GM19467 (cell line): ENCODE measurements around the gene VEPH1.

Experiments used
- ATAC-seq: cut with Tn5 transposase; IDR thresholded peaks from one replicate; pipeline ENCODE4 v1.9.1; 2021; ENCODE audit warnings: mild to moderate bottlenecking, moderate library complexity; ENCODE audit not compliant: unreplicated experiment

The VEPH1 gene

GRCh38 chr3:157393113-157393512, 110.1 kb downstream of the VEPH1 start:
- no peak for ATAC-seq

GRCh38 chr3:157392104-157392503, 111.1 kb downstream of the VEPH1 start:
- no peak for ATAC-seq

DNA sequence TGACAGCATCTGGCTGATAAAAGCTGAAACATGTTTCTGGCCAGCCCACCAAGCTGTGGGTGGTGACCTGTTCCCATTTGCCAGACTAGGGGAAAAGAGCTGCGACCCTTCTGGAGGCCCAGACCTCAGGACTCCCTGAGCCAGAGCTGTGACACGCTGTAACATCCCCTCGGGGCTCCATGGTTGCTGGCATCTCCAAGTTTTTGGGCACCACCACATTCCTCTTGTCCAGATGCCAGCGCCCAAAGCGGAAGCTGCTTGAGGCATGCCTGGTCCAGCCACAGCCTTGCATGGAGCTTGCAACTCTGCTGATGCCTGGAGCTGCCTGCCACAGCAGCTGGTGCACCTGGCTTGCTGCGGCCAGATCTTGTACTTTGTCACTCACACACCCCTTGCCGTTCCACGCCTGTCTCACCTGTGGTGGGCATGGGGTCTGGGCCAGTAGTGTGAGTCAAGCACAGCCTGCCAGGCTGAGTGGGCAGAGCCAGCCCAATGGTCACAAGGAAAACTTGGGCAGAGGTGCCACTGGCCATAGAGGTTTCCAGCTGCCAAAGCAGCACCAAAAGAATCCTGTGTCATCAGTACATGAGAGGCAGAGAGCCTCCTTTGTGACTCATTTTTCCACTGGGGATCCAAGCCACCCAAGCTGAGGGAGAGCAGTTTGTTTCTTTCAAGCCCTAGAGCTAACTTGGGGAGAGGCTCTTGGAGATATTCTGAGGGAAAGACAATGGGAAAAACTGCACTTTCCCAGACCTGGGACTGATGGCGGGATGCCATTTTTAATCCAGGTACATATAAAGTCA, 112.3 kb downstream of the VEPH1 start:
- no peak for ATAC-seq

GRCh38 chr3:157388976-157389375, 114.2 kb downstream of the VEPH1 start:
- no peak for ATAC-seq

DNA sequence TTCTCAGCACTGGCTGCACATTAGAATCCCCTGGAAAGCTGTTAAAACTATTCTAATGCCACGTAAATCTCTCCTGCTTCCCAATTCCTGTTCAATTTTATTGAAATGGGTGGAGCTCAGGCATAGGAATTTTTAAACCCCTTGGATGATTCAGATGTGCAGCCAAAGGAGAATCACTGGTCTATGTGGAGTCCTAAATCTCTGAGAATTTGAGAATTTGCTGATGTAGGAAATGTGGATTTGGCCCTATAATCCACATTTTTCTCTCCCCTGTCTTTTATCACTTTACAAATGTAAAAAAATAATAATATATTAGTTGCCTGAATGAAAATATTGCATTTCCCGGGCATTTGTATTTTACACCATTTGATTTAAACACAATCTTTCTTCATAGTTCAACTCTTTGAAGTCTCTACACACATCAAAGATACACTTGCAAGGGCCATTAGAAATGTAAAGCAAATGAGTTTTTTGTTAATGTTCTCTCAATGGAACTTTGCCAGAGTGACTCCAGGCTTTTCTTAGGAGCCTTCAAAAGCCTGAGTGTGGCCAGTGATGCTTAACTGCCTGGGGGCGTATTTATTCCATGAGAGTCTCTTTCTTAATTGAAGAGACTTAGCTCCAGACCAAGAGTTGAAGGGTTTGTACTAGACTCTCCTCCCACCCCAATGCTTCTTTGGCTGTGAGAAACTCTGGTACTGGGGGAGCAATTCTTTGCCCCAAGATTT, 115.3 kb downstream of the VEPH1 start:
- no peak for ATAC-seq

DNA sequence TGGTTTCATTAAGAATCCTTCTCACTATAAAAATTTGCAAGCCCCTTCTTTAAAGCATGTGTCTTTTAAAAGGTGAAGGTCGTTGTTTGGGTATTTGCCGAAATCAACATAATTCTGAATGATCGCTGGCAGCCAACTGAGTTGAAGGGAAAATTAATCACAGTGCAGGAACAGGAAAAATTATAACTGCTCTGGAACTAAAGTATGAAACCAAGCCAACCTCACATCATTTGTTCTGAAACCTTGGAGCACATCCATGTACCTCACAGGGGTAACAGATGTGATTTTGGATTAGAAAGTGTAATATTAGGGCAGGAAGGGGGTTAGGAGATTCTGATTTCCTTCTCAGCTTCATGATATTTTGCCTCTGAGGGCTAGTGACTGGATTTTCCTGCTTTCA, 118.7 kb downstream of the VEPH1 start:
- no peak for ATAC-seq

DNA sequence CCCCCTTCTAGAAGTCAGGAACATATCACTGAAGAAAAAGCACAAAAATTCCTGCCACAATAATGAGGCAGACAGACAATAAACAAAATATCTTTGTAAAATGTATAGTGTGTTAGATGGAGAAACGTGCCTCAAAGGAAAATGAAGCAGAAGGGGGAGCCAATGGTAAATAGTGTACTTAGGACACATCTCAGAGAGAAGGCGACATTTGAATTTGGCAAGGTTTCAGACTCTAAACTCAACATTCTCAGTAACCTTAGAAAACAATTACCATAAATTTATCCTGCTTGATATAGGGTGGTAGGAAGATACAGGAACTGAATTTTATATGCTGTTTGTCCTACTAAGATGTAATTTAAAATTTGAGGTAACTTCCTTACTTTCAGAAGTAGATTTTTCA, 119.2 kb downstream of the VEPH1 start:
- ATAC-seq: no peak

DNA sequence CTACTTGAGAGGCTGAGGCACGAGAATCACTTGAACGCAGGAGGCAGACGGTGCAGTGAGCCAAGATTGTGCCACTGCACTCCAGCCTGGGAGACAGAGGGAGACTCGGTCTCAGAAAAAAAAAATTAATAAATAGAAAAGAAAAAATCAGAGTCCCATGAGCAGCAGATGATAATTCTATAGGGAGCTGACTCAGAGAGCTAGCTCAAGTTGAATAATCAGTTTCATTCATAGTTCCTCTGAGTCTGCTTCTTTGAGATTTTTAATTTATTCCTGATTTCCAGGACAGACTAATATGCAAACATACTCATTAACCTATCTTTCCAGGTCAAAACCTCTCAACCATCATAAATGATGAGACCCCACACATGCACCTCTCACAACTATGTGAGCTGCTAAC, 121.6 kb downstream of the VEPH1 start:
- no peak for ATAC-seq

DNA sequence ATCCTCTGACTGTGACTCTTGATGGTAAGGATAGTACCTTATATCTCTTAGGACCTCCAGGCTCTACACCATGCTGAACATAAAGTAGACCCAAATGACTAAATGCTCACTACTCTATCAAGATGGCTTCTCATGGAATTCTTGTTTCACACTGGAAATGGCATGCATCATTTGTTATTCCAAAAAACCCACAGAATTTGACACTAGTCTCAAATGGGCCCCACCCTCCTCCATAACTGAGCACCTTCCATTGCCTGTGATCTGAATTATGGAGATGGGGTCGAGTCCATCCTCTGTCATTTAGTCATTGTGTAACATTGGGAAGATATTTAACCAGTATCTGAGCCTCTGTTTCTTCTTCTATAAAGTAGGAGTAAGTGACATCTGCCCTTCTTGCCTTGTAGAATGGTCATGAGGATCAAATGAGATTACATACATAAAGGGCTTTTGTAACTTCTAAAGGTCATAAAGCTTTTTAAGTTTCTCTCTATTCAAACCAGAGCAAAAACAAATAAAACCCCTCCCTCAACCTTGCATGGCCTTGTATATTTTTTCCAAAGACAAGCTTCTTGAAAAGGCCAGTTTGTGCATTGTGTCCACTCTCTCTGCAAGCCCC, 123.6 kb downstream of the VEPH1 start:
- ATAC-seq: no peak

DNA sequence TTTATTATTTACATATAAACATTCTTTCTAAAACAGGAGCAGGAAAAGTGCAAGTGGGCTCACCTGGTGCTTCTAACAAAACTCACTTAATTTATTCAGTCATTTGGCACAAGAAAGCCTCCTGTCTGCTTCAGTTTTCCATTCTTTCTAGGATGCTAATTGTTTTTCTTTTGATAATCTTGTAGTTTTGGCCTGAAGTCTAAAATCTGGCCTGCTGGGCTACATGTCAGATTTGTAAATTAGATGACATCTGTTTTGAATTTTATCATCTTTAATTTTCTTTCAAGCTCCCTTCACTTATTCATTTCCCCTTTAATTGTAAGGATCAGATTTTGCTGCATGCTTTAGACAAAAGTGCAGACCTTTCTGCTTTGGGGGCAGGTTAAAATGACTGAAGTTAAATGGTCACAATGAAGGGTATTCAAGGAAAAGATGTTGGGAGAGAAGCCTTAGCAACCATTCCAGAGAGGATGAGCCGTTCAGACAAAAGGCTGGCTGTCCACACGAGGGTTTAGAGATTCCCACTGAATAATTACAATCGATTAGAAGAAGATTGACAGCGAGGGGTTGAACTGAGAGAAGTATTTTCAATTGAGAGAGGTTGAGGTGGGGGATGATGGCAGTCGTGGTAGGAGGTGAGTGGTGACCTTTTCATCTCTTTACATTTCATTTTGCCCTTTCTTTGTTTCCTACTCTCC, 126.5 kb downstream of the VEPH1 start:
- no peak for ATAC-seq

GRCh38 chr3:157375342-157375986, 127.8 kb downstream of the VEPH1 start:
- ATAC-seq: no peak

DNA sequence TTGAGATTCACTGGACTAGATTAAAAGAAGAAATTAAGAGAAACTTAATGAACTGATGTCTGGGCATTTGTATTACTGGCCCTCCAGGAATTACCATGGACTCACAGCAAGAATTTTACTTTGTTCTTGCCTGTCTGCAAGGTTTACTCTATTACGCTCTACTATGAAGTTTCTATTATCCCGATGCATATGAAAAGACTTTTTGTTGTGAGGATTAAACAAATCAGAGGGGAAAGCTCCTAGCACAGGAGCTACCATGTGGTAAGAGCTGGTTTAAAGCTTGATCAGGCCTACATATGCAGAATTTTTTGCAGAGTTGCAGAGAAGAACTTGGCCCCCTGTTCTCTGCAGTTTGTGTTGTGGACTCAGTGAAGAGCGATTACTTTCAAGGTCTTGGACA, 128.3 kb downstream of the VEPH1 start:
- ATAC-seq: no peak

DNA sequence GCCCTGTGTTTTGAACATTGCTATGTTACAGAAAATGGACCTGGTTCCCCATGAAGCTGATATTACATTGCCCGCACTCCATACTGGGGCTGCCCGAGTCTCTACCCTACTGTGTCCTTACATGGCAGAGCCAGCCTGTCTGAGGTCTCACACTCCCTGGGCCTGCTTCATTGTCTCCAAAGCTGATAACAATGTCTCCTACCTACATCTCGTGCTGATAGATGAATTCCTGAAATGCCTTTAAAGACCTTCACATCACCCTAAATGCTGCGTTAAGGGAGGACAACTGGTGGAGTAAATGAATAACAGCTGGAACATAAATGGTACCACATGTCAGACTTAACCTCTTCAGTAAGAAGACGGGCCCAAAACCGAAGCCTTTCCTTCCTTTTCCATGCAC, 129.4 kb downstream of the VEPH1 start:
- ATAC-seq: no peak

DNA sequence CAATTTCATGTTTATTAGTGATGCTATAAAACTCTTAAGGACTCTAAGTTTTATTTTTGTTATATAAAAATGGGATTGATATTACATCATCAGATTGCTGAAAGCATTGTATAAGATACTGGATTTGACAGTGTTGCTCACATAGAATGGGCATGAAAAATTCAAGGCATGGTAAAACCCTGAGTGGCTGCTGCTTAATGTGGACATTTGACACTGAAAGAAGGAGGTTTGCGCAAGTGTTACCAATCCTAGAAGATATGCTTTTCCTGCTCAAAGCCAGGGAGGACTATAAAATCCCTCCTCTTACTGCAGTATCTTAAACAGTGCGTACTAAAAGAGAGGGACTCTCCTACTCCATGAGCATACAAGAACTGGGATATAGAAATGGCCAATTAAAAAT, 132.3 kb downstream of the VEPH1 start:
- ATAC-seq: no peak

DNA sequence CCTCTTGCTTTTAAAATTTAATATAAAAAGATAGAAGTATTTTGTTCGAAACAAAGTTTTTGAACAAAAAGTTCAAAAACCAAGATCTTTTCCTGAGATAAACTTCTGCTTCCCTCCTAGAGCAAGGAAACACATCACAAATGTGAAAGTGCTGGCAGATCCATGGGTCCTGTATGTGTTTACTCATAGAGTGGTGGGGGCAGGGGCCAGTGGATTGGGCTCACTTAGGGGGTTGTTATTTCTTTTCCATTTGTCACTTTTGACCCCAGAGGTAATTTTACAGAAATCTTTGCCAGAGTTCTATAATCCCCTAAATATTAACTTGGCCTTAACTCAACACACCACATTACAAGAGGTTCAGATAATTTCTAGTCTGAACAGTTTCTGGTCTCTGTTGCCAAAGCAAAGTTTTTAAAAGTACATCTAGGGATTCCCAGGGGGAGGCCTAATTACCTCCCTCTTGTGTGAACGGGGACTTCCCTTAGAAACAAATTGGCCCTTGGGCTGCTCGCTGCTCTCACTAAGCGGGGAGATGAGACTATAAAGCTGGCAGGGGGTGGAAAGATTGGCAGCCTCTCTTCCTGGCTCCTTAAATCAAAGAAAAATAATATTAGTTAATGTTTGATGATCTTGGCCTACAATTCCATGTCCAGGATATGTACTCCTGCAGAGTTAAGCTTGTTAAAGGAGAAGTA, 133.3 kb downstream of the VEPH1 start:
- no peak for ATAC-seq

DNA sequence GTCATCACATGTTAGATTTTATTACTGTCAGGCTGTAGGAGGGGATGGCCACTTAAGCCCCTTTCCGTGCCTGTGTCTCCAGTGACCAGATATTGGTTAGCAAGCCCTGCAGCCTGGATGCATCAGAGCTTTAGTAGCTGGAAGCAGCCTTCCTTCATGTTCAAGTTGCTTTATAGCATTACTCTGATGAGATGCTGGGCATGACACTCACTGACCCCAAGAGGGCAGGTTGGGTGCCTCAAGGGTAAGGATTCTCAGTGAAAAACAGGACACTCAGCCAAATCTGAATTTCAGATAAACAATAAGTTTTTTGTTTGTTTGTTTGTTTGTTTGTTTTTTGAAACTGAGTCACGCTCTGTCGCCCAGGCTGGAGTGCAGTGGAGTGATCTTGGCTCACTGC, 135.0 kb downstream of the VEPH1 start:
- no peak for ATAC-seq

GRCh38 chr3:157363393-157363792, 139.8 kb downstream of the VEPH1 start:
- no peak for ATAC-seq

DNA sequence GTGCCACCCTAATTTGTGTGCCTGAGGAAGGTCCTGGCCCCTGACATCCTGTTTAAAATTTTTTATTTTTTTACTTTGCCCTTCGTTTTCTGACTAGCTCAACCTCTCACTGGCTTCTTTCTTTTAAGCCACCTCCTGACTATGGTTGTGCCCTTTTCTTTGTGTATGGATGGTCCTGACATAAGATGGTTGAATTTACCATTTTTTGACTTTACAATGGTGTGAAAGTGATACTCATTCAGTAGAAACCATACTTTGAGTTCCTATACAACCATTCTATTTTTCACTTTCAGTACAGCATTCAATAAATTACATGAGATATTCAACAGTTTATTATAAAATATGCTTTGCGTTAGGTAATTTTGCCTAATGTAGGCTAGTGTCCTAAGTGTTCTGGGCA, 140.9 kb downstream of the VEPH1 start:
- no peak for ATAC-seq

- no peak for ATAC-seq
These were observed 143.2 kb downstream of the VEPH1 start for GRCh38 chr3:157360044-157360443.

DNA sequence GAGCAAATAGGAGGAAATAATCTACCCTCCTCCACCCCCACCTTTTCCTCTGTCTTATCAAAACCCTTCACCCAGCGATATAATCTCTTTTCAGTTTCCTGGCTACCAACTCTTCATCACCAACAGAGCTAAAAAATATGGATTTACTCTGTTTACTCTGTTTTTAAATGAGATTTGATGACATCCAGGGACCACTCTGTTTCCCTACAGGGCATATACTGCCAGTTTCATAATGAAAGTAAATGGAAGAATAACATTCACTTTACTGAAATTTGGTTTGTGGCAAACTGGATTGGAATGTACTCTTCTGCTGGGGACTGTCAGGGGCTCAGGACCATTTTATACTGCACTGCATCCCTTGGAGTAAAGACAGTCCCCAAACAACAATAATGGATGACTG, 146.7 kb downstream of the VEPH1 start:
- ATAC-seq: no peak
